HepG2 (cell line): Measurements from ENCODE around the gene ULK4. TPM values are rescaled to one million over a fixed set of nuclear protein-coding genes. Genes with fewer than 3 reads are reported as not detected.
A peak's percentile ranks its signal among the peaks of the same experiment; 100 is the strongest.

Experiments
- FOXA3 ChIP-seq: IDR thresholded peaks from 2 replicates; pipeline ENCODE4 v1.6.1; 2016; ENCODE audit warnings: missing genetic modification reagents, missing compliant biosample characterization
- HOXA3 ChIP-seq: sonication (generic); formaldehyde crosslinking; IDR thresholded peaks from 2 replicates; pipeline ENCODE4 v1.5.0; 2020; ENCODE audit warnings: missing genetic modification reagents
- SETDB1 ChIP-seq: sonication (generic); formaldehyde crosslinking; IDR thresholded peaks from 2 replicates; pipeline ENCODE4 v1.5.1; 2020; ENCODE audit warnings: missing genetic modification reagents, mild to moderate bottlenecking, borderline replicate concordance
- XBP1 ChIP-seq: sonication (generic); formaldehyde crosslinking; IDR thresholded peaks from 2 replicates; pipeline ENCODE4 v1.5.0; 2020; ENCODE audit warnings: missing genetic modification reagents
- ZKSCAN1 ChIP-seq: fragments of 150-350 bp; IDR thresholded peaks from 2 replicates; pipeline ENCODE4 v1.6.1; 2014; ENCODE audit warnings: low read length
- polyA plus RNA-seq, 8 experiments: library from polyadenylated mRNA; depleted of rRNA in 3 of 8; stranded (reverse) in 7 of 8; unstranded in 1 of 8; fragments of >200 nt; fragmentation: Illumina TruSeq in 4 of 8; extraction: Trizol in 4 of 8; gene quantifications; 2 replicates each; pipeline versions ENCODE4 v1.2.1 to v1.2.3, GENCODE V29; 2011 to 2016; ENCODE audit warnings: low read depth in 4 of 8, missing spikeins in 1 of 8, mixed read lengths in 1 of 8; ENCODE audit not compliant: insufficient read depth in 1 of 8
- total RNA-seq, 5 experiments: library from RNA; depleted of rRNA; stranded (reverse); fragments of >200 nt; fragmentation: Illumina TruSeq; extraction: Trizol; gene quantifications; 2 replicates each; pipeline ENCODE4 v1.2.3, GENCODE V29; 2016; ENCODE audit warnings: low read depth in 1 of 5
- TF ChIP-seq, protein P1 (sequence below), 2 experiments: fragments of 450-650 bp in 1 of 2; sonication (generic) in 1 of 2; formaldehyde crosslinking in 1 of 2; IDR thresholded peaks; 2 replicates each; pipeline versions ENCODE4 v1.6.1 to v1.8.0; 2016 to 2022; ENCODE audit warnings: antibody characterized with exemption in 1 of 2, mild to moderate bottlenecking in 1 of 2, missing genetic modification reagents in 1 of 2
- TF ChIP-seq, protein P2 (sequence below): sonication (generic); formaldehyde crosslinking; IDR thresholded peaks from 2 replicates; pipeline ENCODE4 v1.8.1; 2023; ENCODE audit warnings: mild to moderate bottlenecking, moderate library complexity, missing genetic modification reagents
- TF ChIP-seq, protein P3 (sequence below): sonication (generic); formaldehyde crosslinking; IDR thresholded peaks from 2 replicates; pipeline ENCODE4 v1.4.0; 2020; ENCODE audit warnings: missing genetic modification reagents
- TF ChIP-seq, protein P4 (sequence below): sonication (generic); formaldehyde crosslinking; IDR thresholded peaks from 2 replicates; pipeline ENCODE4 v1.4.0; 2020; ENCODE audit warnings: missing genetic modification reagents, low read depth, mild to moderate bottlenecking, borderline replicate concordance

Gene ULK4
- total and polyA plus RNA-seq, 2 of the 13 experiments (the other 11 are each of a cell fraction or from before 2014, with no cell fraction given) = 6.7 to 11.8 TPM

GRCh38 chr3:41198950-41199865, 762.7 kb downstream of the ULK4 start, which contains the start of gene CTNNB1 (continued):
- TF ChIP-seq, protein P1, sequence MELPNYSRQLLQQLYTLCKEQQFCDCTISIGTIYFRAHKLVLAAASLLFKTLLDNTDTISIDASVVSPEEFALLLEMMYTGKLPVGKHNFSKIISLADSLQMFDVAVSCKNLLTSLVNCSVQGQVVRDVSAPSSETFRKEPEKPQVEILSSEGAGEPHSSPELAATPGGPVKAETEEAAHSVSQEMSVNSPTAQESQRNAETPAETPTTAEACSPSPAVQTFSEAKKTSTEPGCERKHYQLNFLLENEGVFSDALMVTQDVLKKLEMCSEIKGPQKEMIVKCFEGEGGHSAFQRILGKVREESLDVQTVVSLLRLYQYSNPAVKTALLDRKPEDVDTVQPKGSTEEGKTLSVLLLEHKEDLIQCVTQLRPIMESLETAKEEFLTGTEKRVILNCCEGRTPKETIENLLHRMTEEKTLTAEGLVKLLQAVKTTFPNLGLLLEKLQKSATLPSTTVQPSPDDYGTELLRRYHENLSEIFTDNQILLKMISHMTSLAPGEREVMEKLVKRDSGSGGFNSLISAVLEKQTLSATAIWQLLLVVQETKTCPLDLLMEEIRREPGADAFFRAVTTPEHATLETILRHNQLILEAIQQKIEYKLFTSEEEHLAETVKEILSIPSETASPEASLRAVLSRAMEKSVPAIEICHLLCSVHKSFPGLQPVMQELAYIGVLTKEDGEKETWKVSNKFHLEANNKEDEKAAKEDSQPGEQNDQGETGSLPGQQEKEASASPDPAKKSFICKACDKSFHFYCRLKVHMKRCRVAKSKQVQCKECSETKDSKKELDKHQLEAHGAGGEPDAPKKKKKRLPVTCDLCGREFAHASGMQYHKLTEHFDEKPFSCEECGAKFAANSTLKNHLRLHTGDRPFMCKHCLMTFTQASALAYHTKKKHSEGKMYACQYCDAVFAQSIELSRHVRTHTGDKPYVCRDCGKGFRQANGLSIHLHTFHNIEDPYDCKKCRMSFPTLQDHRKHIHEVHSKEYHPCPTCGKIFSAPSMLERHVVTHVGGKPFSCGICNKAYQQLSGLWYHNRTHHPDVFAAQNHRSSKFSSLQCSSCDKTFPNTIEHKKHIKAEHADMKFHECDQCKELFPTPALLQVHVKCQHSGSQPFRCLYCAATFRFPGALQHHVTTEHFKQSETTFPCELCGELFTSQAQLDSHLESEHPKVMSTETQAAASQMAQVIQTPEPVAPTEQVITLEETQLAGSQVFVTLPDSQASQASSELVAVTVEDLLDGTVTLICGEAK (IDR thresholded peaks at IDR 0.05) = no peak
- TF ChIP-seq, protein P1 (CRISPR knock-in tag; IDR thresholded peaks at IDR 0.05) = peak; percentile 90; the same call in 1 of the 2 replicates
- TF ChIP-seq HOXA3 (peak; percentile 98), SETDB1 (CRISPR knock-in tag) (0 out of 2 replicates have a peak, but pooled peaks have one; percentile 39), XBP1 (CRISPR knock-in tag) (peak; percentile 41; the same call in 1 of the 2 replicates), FOXA3 (CRISPR knock-in tag) (peak; percentile 80), ZKSCAN1 (peak; percentile 68)
- TF ChIP-seq, protein P2, sequence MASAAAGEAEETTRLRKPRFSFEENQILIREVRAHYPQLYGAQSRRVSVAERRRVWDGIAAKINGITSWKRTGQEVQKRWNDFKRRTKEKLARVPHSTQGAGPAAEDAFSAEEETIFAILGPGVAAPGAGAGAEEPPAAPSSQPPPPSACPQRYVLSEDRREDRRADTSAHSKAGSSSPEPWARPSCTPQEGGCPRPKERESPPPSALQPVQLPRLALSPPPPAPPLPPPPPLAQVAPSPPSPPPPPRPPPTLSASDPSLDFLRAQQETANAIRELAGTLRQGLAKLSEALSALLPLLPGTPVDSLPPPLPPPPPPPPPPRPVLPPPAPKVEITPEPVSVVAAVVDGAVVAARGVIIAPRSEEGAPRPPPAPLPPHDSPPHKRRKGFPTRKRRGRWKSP (CRISPR knock-in tag) = peak; percentile 92
- TF ChIP-seq, protein P3, sequence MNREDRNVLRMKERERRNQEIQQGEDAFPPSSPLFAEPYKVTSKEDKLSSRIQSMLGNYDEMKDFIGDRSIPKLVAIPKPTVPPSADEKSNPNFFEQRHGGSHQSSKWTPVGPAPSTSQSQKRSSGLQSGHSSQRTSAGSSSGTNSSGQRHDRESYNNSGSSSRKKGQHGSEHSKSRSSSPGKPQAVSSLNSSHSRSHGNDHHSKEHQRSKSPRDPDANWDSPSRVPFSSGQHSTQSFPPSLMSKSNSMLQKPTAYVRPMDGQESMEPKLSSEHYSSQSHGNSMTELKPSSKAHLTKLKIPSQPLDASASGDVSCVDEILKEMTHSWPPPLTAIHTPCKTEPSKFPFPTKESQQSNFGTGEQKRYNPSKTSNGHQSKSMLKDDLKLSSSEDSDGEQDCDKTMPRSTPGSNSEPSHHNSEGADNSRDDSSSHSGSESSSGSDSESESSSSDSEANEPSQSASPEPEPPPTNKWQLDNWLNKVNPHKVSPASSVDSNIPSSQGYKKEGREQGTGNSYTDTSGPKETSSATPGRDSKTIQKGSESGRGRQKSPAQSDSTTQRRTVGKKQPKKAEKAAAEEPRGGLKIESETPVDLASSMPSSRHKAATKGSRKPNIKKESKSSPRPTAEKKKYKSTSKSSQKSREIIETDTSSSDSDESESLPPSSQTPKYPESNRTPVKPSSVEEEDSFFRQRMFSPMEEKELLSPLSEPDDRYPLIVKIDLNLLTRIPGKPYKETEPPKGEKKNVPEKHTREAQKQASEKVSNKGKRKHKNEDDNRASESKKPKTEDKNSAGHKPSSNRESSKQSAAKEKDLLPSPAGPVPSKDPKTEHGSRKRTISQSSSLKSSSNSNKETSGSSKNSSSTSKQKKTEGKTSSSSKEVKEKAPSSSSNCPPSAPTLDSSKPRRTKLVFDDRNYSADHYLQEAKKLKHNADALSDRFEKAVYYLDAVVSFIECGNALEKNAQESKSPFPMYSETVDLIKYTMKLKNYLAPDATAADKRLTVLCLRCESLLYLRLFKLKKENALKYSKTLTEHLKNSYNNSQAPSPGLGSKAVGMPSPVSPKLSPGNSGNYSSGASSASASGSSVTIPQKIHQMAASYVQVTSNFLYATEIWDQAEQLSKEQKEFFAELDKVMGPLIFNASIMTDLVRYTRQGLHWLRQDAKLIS (CRISPR knock-in tag) = peak; percentile 92
- TF ChIP-seq, protein P4, sequence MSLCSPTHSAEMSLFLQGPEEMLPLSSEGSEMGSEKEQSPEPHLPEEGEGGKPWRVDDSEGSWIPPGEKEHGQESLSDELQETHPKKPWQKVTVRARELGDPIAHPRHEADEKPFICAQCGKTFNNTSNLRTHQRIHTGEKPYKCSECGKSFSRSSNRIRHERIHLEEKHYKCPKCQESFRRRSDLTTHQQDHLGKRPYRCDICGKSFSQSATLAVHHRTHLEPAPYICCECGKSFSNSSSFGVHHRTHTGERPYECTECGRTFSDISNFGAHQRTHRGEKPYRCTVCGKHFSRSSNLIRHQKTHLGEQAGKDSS (CRISPR knock-in tag) = peak; percentile 85
